ENCODE data around the gene GART. TPM values are rescaled to one million over a fixed set of nuclear protein-coding genes. Genes with fewer than 3 reads are reported as not detected.

The GART gene
- total RNA-seq, 1 donor from 2014 or later = 55.8 TPM

GRCh38 chr21:33455686-33456446, 86.1 kb downstream of the GART start:
- no peak for TF ChIP-seq CTCF (IDR thresholded peaks at IDR 0.05)
- intact Hi-C loops (cut with DNase I) = no loop called here
- peaks cover 62% of the 10 kb centered on the region for H3K36me3 ChIP-seq
- no peak for DNase-seq
- H3K4me1 ChIP-seq = no peaks in the 10 kb centered on the region
- H3K27ac ChIP-seq = no peak overlapping the region
- no peak overlapping the region for H3K4me3 ChIP-seq
- H3K27me3 ChIP-seq = no peaks in the 10 kb centered on the region
- ATAC-seq = no peak
- H3K9me3 ChIP-seq = no peaks in the 10 kb centered on the region

Other genes with a start within 250 kb of the GART start
- 72.1 TPM for gene IFNAR1, start 217.1 kb downstream of the GART start, total RNA-seq
- 69.3 TPM for gene IFNGR2, start 138.7 kb downstream of the GART start, total RNA-seq
- gene TMEM50B, start 62.1 kb downstream of the GART start, total RNA-seq = 73.2 TPM
- 2.3 TPM for gene DNAJC28, start 50.4 kb downstream of the GART start, total RNA-seq
- gene SON, start 921 bp upstream of the GART start, total RNA-seq = 320 TPM
- 4.4 TPM for gene DONSON, start 46.6 kb upstream of the GART start, total RNA-seq
- gene CRYZL1, start 99.6 kb upstream of the GART start, total RNA-seq = 38.0 TPM
- gene ITSN1, start 100.4 kb upstream of the GART start, total RNA-seq = 32.0 TPM

Data from upper lobe of right lung (tissue), 1 donor.